DMS153 treated with DMSO at 0.1 percent for 48 hours (cell line): Measurements from ENCODE around the gene ETDC.
"Not testable (repeated sequence)": the region's sequence is repeated elsewhere in the genome, so short reads cannot be mapped to it uniquely, and the experiment has no call there.

Experiments used
- DNase-seq: peaks from one replicate; lab custom pipeline; 2025; ENCODE audit not compliant: unreplicated experiment; lab: John Stamatoyannopoulos, UW

Gene ETDC

GRCh38 chrX:135309430-135309923, at the start of gene ETDC:
ETDC (plus strand) TSS chrX:135309480; CDS start chrX:135309480, 0 bp downstream.
- DNase-seq, result no peak

GRCh38 chrX:135260976-135261375, 48.3 kb upstream of the ETDC start:
- not testable (repeated sequence) for DNase-seq

GRCh38 chrX:135263376-135263775, 45.9 kb upstream of the ETDC start:
- DNase-seq, result not testable (repeated sequence)

GRCh38 chrX:135264206-135264605, 45.1 kb upstream of the ETDC start:
- DNase-seq, result no peak

- no peak for DNase-seq
These were observed 36.1 kb upstream of the ETDC start for GRCh38 chrX:135273162-135273561.

- DNase-seq, result no peak
These were observed 33.3 kb upstream of the ETDC start for GRCh38 chrX:135275973-135276372.

GRCh38 chrX:135287266-135287823, 21.9 kb upstream of the ETDC start:
- no peak for DNase-seq

GRCh38 chrX:135295238-135295943, 13.9 kb upstream of the ETDC start:
- no peak for DNase-seq

- DNase-seq, result no peak
These were observed 13.4 kb upstream of the ETDC start for GRCh38 chrX:135295944-135296305.

GRCh38 chrX:135302269-135302873, 6.9 kb upstream of the ETDC start:
- DNase-seq, result no peak

GRCh38 chrX:135304741-135305140, 4.5 kb upstream of the ETDC start:
- DNase-seq, result no peak

- no peak for DNase-seq
These were observed 2.1 kb upstream of the ETDC start for GRCh38 chrX:135307171-135307570.

- no peak for DNase-seq
These were observed 880 bp upstream of the ETDC start for GRCh38 chrX:135308345-135308855.

- DNase-seq, result no peak
These were observed 6.6 kb downstream of the ETDC start for GRCh38 chrX:135315864-135316263.

GRCh38 chrX:135324463-135324862, 15.2 kb downstream of the ETDC start:
- no peak for DNase-seq

- DNase-seq, result not testable (repeated sequence)
These were observed 15.9 kb downstream of the ETDC start for GRCh38 chrX:135325036-135325818.

- DNase-seq, result no peak
These were observed 18.0 kb downstream of the ETDC start for GRCh38 chrX:135327299-135327698.

- no peak for DNase-seq
These were observed 19.2 kb downstream of the ETDC start for GRCh38 chrX:135328421-135329005.

- no peak for DNase-seq
These were observed 21.4 kb downstream of the ETDC start for GRCh38 chrX:135330706-135331105.

GRCh38 chrX:135331525-135331924, 22.2 kb downstream of the ETDC start:
- DNase-seq, result no peak

GRCh38 chrX:135340831-135341230, 31.6 kb downstream of the ETDC start:
- no peak for DNase-seq
